Breast epithelium (tissue), 3 donors: ENCODE data around the gene STXBP6.

Experiments
- CTCF ChIP-seq, 3 donors: fragments of 450-650 bp; IDR thresholded peaks; one replicate each; pipeline ENCODE4 v1.5.1; 2016 to 2017; ENCODE audit warnings: antibody characterized with exemption in 3 of 3, mild to moderate bottlenecking in 3 of 3, moderate library complexity in 3 of 3
- POLR2A ChIP-seq: fragments of 450-650 bp; IDR thresholded peaks from one replicate; pipeline ENCODE4 v1.6.1; 2016; ENCODE audit warnings: antibody characterized with exemption, mild to moderate bottlenecking, moderate library complexity
- POLR2AphosphoS5 ChIP-seq, 3 donors: sonication (generic); formaldehyde crosslinking; IDR thresholded peaks; one replicate each; pipeline ENCODE4 v1.6.1; 2017; ENCODE audit warnings: antibody characterized with exemption in 3 of 3

GRCh38 chr14:24780281-24780680 is 269.7 kb downstream of the STXBP6 start:
- TF ChIP-seq CTCF (IDR thresholded peaks at IDR 0.05): no peak
- no peak for TF ChIP-seq POLR2AphosphoS5 (IDR thresholded peaks at IDR 0.05)
- TF ChIP-seq POLR2A: no peak
